Fibroblast of the aortic adventitia (primary cell): Measurements from ENCODE around the gene KRTAP10-4. TPM values are rescaled to one million over a fixed set of nuclear protein-coding genes. Genes with fewer than 3 reads are reported as not detected.

Source experiments
- DNase-seq: peaks from one replicate; pipeline ENCODE4 v3.0.0-alpha.2; 2010; ENCODE audit warnings: low read depth
- H3K4me3 ChIP-seq: 2 replicates; pipeline ENCODE4 v1.5.1; 2011; ENCODE audit warnings: low read depth, mild to moderate bottlenecking, control low read depth, low read length, moderate library complexity
- CTCF ChIP-seq: IDR thresholded peaks from 2 replicates; pipeline ENCODE4 v1.5.1; 2011; ENCODE audit warnings: mild to moderate bottlenecking, low read length, control low read depth, inconsistent platforms; ENCODE audit not compliant: insufficient read depth
- total RNA-seq: library from RNA; depleted of rRNA; stranded (reverse); fragments of >200 nt; gene quantifications from 2 replicates; pipeline ENCODE4 v1.2.3, GENCODE V29; 2012; ENCODE audit warnings: low replicate concordance

KRTAP10-4 gene
- total RNA-seq, 1 donor = not detected

GRCh38 chr21:44564099-44564498, 9.4 kb upstream of the KRTAP10-4 start:
- DNase-seq = no peak
- no peak for TF ChIP-seq CTCF
- no peak overlapping the region for H3K4me3 ChIP-seq

DNA sequence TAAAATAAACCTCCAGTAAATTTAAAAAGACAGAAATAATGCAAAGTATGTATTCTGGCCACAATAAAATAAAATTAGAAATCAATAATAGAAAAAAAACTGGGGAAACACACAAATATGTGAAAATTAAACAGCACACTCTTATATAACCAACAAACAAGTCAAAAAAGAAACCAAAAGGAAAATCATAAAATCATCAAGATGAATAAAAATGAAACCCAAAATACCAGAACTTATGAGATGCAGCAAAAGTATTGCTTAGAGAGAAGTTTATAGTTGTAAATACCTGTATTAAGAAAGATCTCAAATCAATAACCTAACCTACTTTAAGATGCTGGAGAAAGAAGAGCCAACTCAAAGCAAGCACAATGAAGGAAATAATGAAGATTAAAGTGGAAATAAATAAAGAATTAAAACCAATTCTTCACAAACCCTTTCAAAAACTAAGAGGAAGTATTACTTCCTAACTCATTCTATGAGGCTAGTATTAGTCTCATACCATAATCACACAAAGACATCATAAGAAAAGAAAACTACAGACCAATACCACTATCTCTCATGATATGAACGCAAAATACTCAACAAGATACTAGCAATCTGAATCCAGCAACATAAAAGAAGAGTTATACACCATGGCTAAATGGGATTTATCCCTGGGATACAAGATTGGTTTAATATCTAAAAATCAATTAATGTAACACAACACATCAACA, 8.5 kb upstream of the KRTAP10-4 start:
- no peak for TF ChIP-seq CTCF
- no peak overlapping the region for H3K4me3 ChIP-seq
- DNase-seq = no peak

DNA sequence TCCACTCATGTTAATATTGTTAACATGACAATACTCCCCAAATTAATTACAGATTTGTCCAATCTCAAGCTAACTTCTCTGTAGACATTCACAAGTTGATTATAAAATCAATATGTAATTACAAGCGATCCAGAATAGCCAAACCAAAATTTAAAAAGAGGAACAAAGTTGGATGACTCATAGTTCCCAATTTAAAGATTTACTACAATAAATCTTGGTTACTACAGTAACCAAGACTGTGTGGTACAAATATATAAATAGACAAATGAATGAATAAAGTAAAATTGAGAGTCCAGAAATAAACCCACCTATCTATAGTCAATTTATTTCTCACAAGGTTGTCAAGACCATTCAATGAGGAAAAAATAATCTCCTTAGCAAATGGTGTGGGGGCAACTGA, 7.1 kb upstream of the KRTAP10-4 start:
- TF ChIP-seq CTCF = no peak
- DNase-seq = no peak
- no peak overlapping the region for H3K4me3 ChIP-seq

DNA sequence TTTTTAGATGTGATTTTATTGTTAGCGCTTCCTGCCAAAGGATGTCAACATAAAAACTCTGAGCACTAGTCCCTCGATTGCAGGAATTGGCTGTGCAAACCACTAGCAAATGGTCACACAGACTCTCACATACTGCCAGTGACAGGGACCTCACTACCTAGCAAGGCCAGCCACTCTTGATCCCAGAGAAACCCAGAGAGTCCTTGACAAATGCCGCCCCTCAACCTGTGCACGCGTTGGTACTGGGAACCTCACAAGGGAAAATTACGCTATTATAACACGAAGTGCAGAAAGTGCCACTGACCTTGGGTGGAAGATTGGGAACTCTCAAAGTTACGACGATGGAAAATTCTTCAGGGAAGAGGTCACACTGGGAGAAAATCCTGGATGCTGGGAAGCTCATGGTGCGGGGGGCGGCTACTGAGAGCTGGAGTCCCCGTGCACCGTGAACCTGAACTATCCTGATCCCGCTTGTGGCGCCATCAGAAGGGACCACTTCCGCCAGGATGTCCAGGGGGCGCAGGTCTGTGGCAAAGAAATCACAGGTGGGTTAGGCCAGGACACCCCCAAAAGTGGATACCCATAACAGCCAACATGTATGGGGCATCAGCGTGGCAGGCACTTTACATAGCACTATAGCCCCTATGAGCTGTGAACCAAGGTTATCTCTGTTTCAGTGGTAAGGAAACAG, 5.9 kb upstream of the KRTAP10-4 start:
- DNase-seq = no peak
- H3K4me3 ChIP-seq = no peak overlapping the region
- no peak for TF ChIP-seq CTCF

DNA sequence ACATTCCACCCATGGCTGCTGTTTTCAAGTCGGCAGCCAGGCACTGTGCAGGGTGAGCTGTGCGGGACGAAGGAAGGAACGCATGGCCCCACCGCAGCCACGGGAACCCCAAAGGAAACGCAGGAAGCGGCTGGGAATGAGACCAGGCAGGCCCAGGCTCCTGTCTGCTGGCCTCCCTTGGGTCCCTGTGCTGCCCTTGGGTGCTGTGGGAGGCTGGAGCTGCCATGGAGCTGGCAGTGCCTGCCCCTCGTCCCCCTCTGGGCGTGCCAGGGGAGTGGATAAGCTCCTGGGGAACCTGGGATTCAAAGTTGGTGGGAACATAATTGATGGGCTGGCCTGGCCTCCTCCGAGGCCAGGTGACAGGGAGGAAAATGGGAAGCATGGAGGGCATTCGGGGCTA, 5.3 kb upstream of the KRTAP10-4 start:
- H3K4me3 ChIP-seq = no peak overlapping the region
- DNase-seq = no peak
- TF ChIP-seq CTCF = no peak

DNA sequence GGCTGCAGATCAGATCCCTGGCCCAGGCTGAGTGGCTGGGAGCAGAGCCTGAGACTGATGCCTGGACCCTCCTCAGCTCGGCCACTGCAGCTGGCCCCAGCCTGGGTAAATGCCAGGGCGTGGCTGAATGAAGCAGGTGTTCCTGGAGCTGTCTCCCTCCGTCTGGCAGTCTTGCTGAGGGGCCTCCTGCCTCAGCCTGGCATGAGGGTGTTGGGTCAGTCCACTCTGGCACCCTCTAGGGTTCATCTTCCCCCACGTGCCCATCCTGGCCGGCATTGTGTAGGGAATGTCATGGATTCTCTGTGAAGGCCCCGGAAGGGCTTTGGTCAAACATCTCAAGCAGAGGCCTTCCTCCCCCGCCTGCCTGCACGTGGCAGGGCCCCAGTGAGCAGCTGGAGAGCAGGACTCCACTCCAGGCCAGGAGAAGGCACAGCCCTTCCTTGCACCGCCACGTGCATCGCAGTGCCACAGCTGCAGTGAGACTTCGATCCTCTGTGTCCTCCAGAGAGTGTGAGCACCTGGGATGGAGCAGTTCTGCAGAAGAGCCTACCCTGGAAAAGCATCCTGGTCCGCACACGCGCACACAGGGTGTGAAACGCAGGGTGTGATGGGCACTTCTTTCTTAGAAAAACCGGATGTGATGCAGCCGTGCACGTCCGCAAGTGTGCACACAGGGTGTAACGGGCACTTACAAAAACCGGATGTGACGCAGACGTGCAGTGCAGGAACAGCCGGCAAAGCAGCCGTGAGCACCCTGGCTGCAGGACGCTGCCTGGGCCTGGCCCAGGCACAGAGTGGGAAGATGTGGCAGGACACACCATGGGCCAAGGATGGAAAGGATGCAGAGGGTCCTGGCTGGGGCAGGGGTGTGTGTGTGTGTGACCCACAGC, 4.6 kb upstream of the KRTAP10-4 start:
- DNase-seq = no peak
- no peak for TF ChIP-seq CTCF
- H3K4me3 ChIP-seq = no peak overlapping the region
